Left ventricle myocardium inferior (tissue), 1 donor: Measurements from ENCODE around the gene TMEM126B. TPM values are rescaled to one million over a fixed set of nuclear protein-coding genes. Genes with fewer than 3 reads are reported as not detected.

Experiments
- DNase-seq: peaks from one replicate; pipeline ENCODE4 v3.0.0-alpha.2; 2020
- H3K27ac ChIP-seq: fragments of 200-600 bp; replicated peaks from 2 replicates; pipeline ENCODE4 v1.8.0; 2021
- H3K27me3 ChIP-seq: fragments of 200-600 bp; 2 replicates; pipeline ENCODE4 v1.8.0; 2021; ENCODE audit warnings: low read depth
- H3K36me3 ChIP-seq: fragments of 200-600 bp; 2 replicates; pipeline ENCODE4 v1.8.0; 2021
- H3K4me1 ChIP-seq: fragments of 200-600 bp; 2 replicates; pipeline ENCODE4 v1.8.0; 2021
- H3K4me3 ChIP-seq: fragments of 200-600 bp; 2 replicates; pipeline ENCODE4 v1.8.0; 2021; ENCODE audit warnings: mild to moderate bottlenecking, moderate library complexity
- H3K9me3 ChIP-seq: fragments of 200-600 bp; replicated peaks from 2 replicates; pipeline ENCODE4 v1.8.0; 2021
- CTCF ChIP-seq: fragments of 200-600 bp; IDR thresholded peaks from 2 replicates; pipeline ENCODE4 v1.8.0; 2021; ENCODE audit warnings: antibody characterized with exemption, mild to moderate bottlenecking, borderline replicate concordance
- intact Hi-C: fragments of 100-400 bp; cut with micrococcal nuclease; formaldehyde crosslinking; loops from one replicate; pipeline ENCODE4 v1.11.0; 2022
- total RNA-seq: library from RNA; stranded (reverse); fragmentation: NEBNext Ultra II Directional; extraction: Animal tissue kit (Norgen Biotek cat#: 25700); gene quantifications from one replicate; pipeline ENCODE4 v1.2.1, GENCODE V29; 2021
- donor health status: DM: no; HTN: yes; CAD: no; lungs with severe emphysema.

The TMEM126B gene
- total RNA-seq, 1 donor from 2014 or later, result 55.4 TPM

DNA sequence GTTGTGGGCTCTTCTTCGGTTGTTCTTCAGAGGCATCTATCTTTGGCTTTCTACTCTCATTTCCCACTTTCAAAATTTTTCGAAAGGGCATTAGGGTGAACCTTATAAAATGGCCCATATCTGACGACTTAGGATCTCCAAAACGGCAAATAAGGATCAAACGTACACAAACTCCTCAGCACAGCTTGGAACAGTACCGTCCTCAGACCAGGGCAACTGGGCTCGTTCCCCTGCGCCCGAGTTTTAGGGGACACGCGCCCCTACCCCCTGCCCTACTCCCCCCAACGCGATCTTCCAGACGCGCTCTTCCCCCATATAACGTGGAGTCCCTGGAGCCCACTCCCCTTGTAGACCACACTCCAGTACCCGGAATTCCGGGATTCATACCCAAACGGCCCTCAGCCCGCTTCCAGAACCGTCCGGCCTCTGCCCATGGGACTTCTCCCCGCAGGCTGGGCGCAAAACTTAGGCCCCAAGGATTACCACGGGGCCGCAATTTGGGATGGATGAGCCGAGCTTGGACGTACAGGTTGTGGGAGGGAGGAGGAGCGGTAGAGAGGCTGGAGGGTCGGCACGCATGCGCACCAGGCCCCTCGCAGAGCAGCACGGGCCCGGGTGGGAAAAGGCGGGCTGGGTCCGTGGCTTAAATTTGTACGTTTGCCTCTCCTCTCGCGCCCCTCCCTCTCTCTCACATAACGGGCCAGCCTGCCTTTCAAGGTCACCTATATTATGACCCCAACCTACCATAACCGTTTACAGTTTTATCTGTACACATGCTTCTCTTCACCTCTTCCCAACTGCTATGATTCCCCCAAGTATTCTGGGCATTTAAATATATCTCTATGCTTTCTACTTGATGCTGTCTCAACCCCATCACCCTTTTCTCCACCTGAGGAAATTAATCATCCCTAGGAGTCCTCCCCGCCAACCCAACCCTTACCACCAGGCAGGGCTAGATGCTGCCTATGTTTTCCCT, 54.2 kb downstream of the TMEM126B start:
- Histone ChIP-seq H3K4me1 (peaks cover 49% of the 10 kb centered on the region), H3K27ac (peak overlapping the region; percentile 50), H3K9me3 (no peaks in the 10 kb centered on the region), H3K36me3 (no peaks in the 10 kb centered on the region), H3K27me3 (no peaks in the 10 kb centered on the region), H3K4me3 (peak overlapping the region; percentile 76)
- no peak for TF ChIP-seq CTCF
- DNase-seq, result peak; percentile 81
- intact Hi-C loops, result no loop called here

DNA sequence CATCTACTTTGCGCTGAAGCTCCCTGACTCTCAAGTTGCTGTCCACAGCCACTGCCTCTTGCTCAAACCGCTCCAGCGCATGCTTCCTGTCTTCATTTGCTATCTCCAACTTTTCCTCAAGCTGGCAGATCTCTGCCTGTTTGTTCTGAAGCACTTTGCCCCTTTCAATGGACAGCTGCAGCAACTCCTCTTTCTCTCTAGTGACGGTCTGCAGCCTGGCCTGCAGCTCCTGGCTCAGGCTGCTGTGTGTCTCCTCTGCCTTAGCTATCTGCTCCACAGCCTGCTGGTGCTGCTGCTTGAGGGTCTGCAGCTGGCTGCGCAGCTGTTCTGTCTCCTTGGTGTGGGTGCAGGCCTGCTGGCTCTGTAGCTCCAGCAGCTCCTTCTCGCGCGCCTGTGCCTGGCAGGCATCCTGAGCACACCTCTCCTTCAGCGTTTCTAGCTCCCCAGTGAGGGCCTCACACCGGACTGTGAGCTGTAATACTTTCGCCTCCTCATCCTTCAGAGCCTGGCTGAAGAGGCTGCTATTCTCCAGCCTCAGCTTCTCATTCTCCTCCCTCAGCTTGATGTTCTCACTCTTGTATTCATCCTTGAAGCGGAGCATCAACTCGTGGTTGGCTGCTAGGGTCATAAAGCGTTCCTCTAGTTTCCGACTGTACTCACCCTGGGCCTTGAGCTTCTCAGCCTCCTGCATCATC, 56.9 kb downstream of the TMEM126B start:
- Histone ChIP-seq H3K4me3 (peak overlapping the region; percentile 61), H3K9me3 (no peaks in the 10 kb centered on the region), H3K36me3 (no peaks in the 10 kb centered on the region), H3K4me1 (peaks cover 49% of the 10 kb centered on the region), H3K27ac (peak overlapping the region; percentile 87), H3K27me3 (no peaks in the 10 kb centered on the region)
- no peak for TF ChIP-seq CTCF
- no peak for DNase-seq
- intact Hi-C loops, result no loop called here

DNA sequence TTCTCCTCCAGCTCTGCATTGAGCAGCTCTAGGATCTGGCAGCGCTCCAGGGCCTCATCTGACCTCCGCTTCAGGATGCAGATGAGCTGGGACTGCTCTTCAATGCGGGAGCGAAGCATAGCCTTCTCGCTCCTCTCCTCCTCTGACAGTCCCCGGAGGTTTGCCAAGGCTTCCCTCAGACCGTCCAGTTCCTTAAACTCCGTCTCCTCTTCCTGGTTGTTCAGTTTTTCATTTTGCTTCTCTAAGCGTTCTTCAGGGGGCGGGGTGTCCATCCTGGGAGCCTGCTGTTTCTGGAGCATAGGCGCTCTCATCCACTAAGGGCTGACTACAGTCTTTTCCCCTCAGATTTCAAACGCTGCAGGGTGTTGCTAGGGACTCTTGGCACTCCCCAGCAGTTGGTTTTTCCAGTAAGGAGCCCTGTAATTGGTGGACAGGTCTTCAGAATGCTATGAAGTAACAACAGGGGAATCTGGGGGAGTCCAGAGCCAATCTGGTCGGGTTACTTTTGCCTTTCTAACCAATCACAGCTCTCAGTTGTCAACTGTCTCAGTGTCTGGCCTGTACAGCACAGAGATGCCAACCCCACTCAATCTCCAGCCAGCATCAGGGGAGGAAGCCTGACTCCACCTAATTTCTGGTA, 57.5 kb downstream of the TMEM126B start, which contains the start of gene CCDC89:
TSS of gene CCDC89 (minus strand) at position 376 of the 640 bp plus-strand sequence. CDS start at position 311, 65 bp downstream.
- Histone ChIP-seq H3K27ac (peak within 1 kb of the TSS; percentile 87), H3K36me3 (no peaks in the 10 kb centered on the region), H3K4me3 (peak within 1 kb of the TSS; percentile 61), H3K27me3 (no peaks in the 10 kb centered on the region), H3K4me1 (peaks cover 49% of the 10 kb centered on the region), H3K9me3 (no peaks in the 10 kb centered on the region)
- no peak for TF ChIP-seq CTCF
- intact Hi-C loops, result no loop called here
- peak; percentile 77 for DNase-seq

Other genes starting within 250 kb of the TMEM126B start
- gene DLG2, start 1.2 kb upstream of the TMEM126B start, total RNA-seq, result 6.5 TPM
- gene TMEM126A, start 19.4 kb downstream of the TMEM126B start, total RNA-seq, result 75.2 TPM
- 12.9 TPM for gene CREBZF, start 36.5 kb downstream of the TMEM126B start, total RNA-seq
- 0.63 TPM for gene CCDC89, start 57.6 kb downstream of the TMEM126B start, total RNA-seq
- gene SYTL2, start 182.5 kb downstream of the TMEM126B start, total RNA-seq, result 3.8 TPM
- not detected for gene CCDC83, start 226.8 kb downstream of the TMEM126B start, total RNA-seq